Progenitor cell of endocrine pancreas (in vitro differentiated cells): ENCODE results near the gene GCLM. TPM values are rescaled to one million over a fixed set of nuclear protein-coding genes. Genes with fewer than 3 reads are reported as not detected.
"Not testable (repeated sequence)": the region's sequence is repeated elsewhere in the genome, so short reads cannot be mapped to it uniquely, and the experiment has no call there.

Experiments
- DNase-seq: peaks from one replicate; pipeline ENCODE4 v3.0.0; 2021; ENCODE audit warnings: low spot score; ENCODE audit not compliant: unreplicated experiment
- H3K27ac Mint-ChIP-seq: 2 replicates; pipeline ENCODE4 v1.8.0; 2021; ENCODE audit warnings: mild to moderate bottlenecking, moderate library complexity, mixed read lengths
- H3K27me3 Mint-ChIP-seq: 2 replicates; pipeline ENCODE4 v1.8.0; 2021; ENCODE audit warnings: mixed read lengths
- H3K36me3 Mint-ChIP-seq: 2 replicates; pipeline ENCODE4 v1.8.0; 2022; ENCODE audit warnings: mixed read lengths; ENCODE audit not compliant: insufficient read depth
- H3K4me1 Mint-ChIP-seq: 2 replicates; pipeline ENCODE4 v1.8.0; 2021; ENCODE audit warnings: low read depth, mixed read lengths
- H3K4me3 Mint-ChIP-seq: 2 replicates; pipeline ENCODE4 v1.8.0; 2021; ENCODE audit warnings: low read depth, mild to moderate bottlenecking, moderate library complexity, mixed read lengths
- H3K9me3 Mint-ChIP-seq: 2 replicates; pipeline ENCODE4 v1.8.0; 2021; ENCODE audit warnings: low read depth, mixed read lengths
- CTCF ChIP-seq: fragments of 200-600 bp; sonication (generic); IDR thresholded peaks from one replicate; pipeline ENCODE4 v1.5.0; 2021; ENCODE audit warnings: antibody characterized with exemption, mild to moderate bottlenecking; ENCODE audit not compliant: unreplicated experiment
- total RNA-seq: library from RNA; stranded (reverse); gene quantifications from 2 replicates; pipeline ENCODE4 v1.2.1, GENCODE V29; 2021

Gene GCLM
- total RNA-seq, 1 donor from 2014 or later, result 16.2 TPM

GRCh38 chr1:93850687-93851326 lies 58.4 kb downstream of the GCLM start:
- peak; percentile 49 for TF ChIP-seq CTCF
- not testable (repeated sequence) for H3K4me1 Mint-ChIP-seq, H3K4me3 Mint-ChIP-seq, DNase-seq, H3K27me3 Mint-ChIP-seq, H3K36me3 Mint-ChIP-seq, H3K27ac Mint-ChIP-seq
- H3K9me3 Mint-ChIP-seq, result peaks cover 14% of the 10 kb centered on the region

GRCh38 chr1:93848350-93848883 lies 60.8 kb downstream of the GCLM start:
- Mint-ChIP-seq H3K4me1 (peaks cover 7% of the 10 kb centered on the region), H3K27ac (peak overlapping the region; percentile 99), H3K27me3 (no peaks in the 10 kb centered on the region), H3K36me3 (peaks cover 1% of the 10 kb centered on the region), H3K9me3 (peaks cover 6% of the 10 kb centered on the region), H3K4me3 (peak overlapping the region; percentile 97)
- no peak for TF ChIP-seq CTCF
- no peak for DNase-seq

- peak overlapping the region; percentile 97 for H3K4me3 Mint-ChIP-seq
- peak overlapping the region; percentile 99 for H3K27ac Mint-ChIP-seq
- no peaks in the 10 kb centered on the region for H3K27me3 Mint-ChIP-seq
- peaks cover 7% of the 10 kb centered on the region for H3K4me1 Mint-ChIP-seq
- H3K9me3 Mint-ChIP-seq, result peaks cover 6% of the 10 kb centered on the region
- DNase-seq, result peak; percentile 39
- TF ChIP-seq CTCF, result no peak
- peaks cover 1% of the 10 kb centered on the region for H3K36me3 Mint-ChIP-seq
Measured at GRCh38 chr1:93847811-93848288, 61.4 kb downstream of the GCLM start.

- DNase-seq, result peak; percentile 75
- H3K9me3 Mint-ChIP-seq, result peaks cover 6% of the 10 kb centered on the region
- peaks cover 7% of the 10 kb centered on the region for H3K4me1 Mint-ChIP-seq
- peak; percentile 33 for TF ChIP-seq CTCF
- peak overlapping the region; percentile 97 for H3K4me3 Mint-ChIP-seq
- peak overlapping the region; percentile 99 for H3K27ac Mint-ChIP-seq
- no peaks in the 10 kb centered on the region for H3K27me3 Mint-ChIP-seq
- peaks cover 1% of the 10 kb centered on the region for H3K36me3 Mint-ChIP-seq
Measured at GRCh38 chr1:93846992-93847810, 62.0 kb downstream of the GCLM start.

- Mint-ChIP-seq H3K27me3 (no peaks in the 10 kb centered on the region), H3K4me1 (peaks cover 7% of the 10 kb centered on the region), H3K9me3 (peaks cover 6% of the 10 kb centered on the region), H3K36me3 (peaks cover 1% of the 10 kb centered on the region), H3K27ac (peak overlapping the region; percentile 97), H3K4me3 (peak overlapping the region; percentile 97)
- peak; percentile 51 for TF ChIP-seq CTCF
- DNase-seq, result peak; percentile 75
Measured at GRCh38 chr1:93846206-93846991, 62.8 kb downstream of the GCLM start.
